IMR-90 (cell line): ENCODE results near the gene NCAM1. TPM values are rescaled to one million over a fixed set of nuclear protein-coding genes. Genes with fewer than 3 reads are reported as not detected.

Source experiments
- ATAC-seq: fragments of 200-7000 bp; cut with Tn5 transposase; 2 replicates; pipeline ENCODE4 v1.9.1; 2020; ENCODE audit warnings: low read depth, mild to moderate bottlenecking, moderate library complexity
- BruUV-seq: library from RNA; stranded (reverse); fragments of 400-500 nt; replicated peaks from 2 replicates; lab custom pipeline; 2021; lab: Mats Ljungman, UMichigan
- CTCF ChIA-PET: fragments of 300-600 bp; formaldehyde crosslinking; extraction: SDS; loops from one replicate; lab custom pipeline; 2021; ENCODE audit warnings: antibody characterized with exemption; lab: Yijun Ruan, JAX
- POLR2A ChIA-PET: fragments of 300-600 bp; sonication (Branson Sonifier 250); formaldehyde crosslinking; loops from one replicate; lab custom pipeline; 2022; ENCODE audit warnings: antibody characterized with exemption; ENCODE audit not compliant: unreplicated experiment; lab: Charles Lee
- DNase-seq: peaks from one replicate; pipeline ENCODE4 v3.0.0; 2013
- H2AFZ ChIP-seq: replicated peaks from 2 replicates; pipeline ENCODE3; 2013; ENCODE audit warnings: low read length, mild to moderate bottlenecking; ENCODE audit not compliant: poor library complexity
- H2AK5ac ChIP-seq: 2 replicates; pipeline ENCODE4 v1.6.1; 2013; ENCODE audit warnings: low read depth, low read length, inconsistent platforms
- H2AK9ac ChIP-seq: replicated peaks from 2 replicates; pipeline ENCODE3; 2013; ENCODE audit warnings: mild to moderate bottlenecking, low read depth, low read length, moderate library complexity; ENCODE audit not compliant: poor library complexity
- H2BK120ac ChIP-seq: 2 replicates; pipeline ENCODE4 v1.6.1; 2013; ENCODE audit warnings: low read depth, low read length, inconsistent platforms
- H2BK15ac ChIP-seq: 3 replicates; pipeline ENCODE4 v1.6.1; 2013; ENCODE audit warnings: low read depth, low read length, inconsistent platforms
- H2BK20ac ChIP-seq: 2 replicates; pipeline ENCODE4 v1.6.1; 2013; ENCODE audit warnings: low read depth, mild to moderate bottlenecking, inconsistent platforms, low read length, moderate library complexity
- H2BK5ac ChIP-seq: 2 replicates; pipeline ENCODE4 v1.6.1; 2013; ENCODE audit warnings: mild to moderate bottlenecking, low read depth, low read length, inconsistent platforms; ENCODE audit not compliant: poor library complexity, severe bottlenecking
- H3K14ac ChIP-seq: replicated peaks from 2 replicates; pipeline ENCODE4 v1.6.1; 2013; ENCODE audit warnings: low read depth, low read length, inconsistent platforms
- H3K18ac ChIP-seq: 2 replicates; pipeline ENCODE4 v1.6.1; 2013; ENCODE audit warnings: low read depth, low read length, control low read depth
- H3K23ac ChIP-seq: 2 replicates; pipeline ENCODE4 v1.6.1; 2013; ENCODE audit warnings: low read depth, low read length, inconsistent platforms
- H3K27ac ChIP-seq: 2 replicates; pipeline ENCODE4 v1.5.1; 2013; ENCODE audit warnings: mild to moderate bottlenecking, control low read depth, low read length; ENCODE audit not compliant: insufficient read depth
- H3K27me3 ChIP-seq: 2 replicates; pipeline ENCODE4 v1.6.1; 2013; ENCODE audit warnings: low read length; ENCODE audit not compliant: control insufficient read depth, insufficient read depth
- H3K36me3 ChIP-seq: 2 replicates; pipeline ENCODE4 v1.6.1; 2013; ENCODE audit warnings: low read length, mixed read lengths; ENCODE audit not compliant: control insufficient read depth, insufficient read depth
- H3K4ac ChIP-seq: 2 replicates; pipeline ENCODE4 v1.6.1; 2013; ENCODE audit warnings: low read depth, low read length, inconsistent platforms
- H3K4me1 ChIP-seq: 2 replicates; pipeline ENCODE4 v1.6.1; 2013; ENCODE audit warnings: low read length, mixed read lengths; ENCODE audit not compliant: control insufficient read depth, insufficient read depth
- H3K4me2 ChIP-seq: 2 replicates; pipeline ENCODE4 v1.6.1; 2013; ENCODE audit warnings: low read depth, mild to moderate bottlenecking, control low read depth, low read length, moderate library complexity
- H3K4me3 ChIP-seq: 2 replicates; pipeline ENCODE4 v1.5.1; 2013; ENCODE audit warnings: low read depth, mild to moderate bottlenecking, control low read depth, low read length, moderate library complexity; ENCODE audit not compliant: insufficient read depth
- H3K56ac ChIP-seq: 2 replicates; pipeline ENCODE4 v1.6.1; 2013; ENCODE audit warnings: low read length, inconsistent platforms; ENCODE audit not compliant: insufficient read depth; ENCODE audit errors: extremely low read depth
- H3K79me1 ChIP-seq, 2 experiments: 2 replicates each; pipeline ENCODE4 v1.6.1; 2013; ENCODE audit warnings: low read length in 2 of 2, inconsistent platforms in 1 of 2, low read depth in 1 of 2
- H3K9ac ChIP-seq: 2 replicates; pipeline ENCODE4 v1.6.1; 2013; ENCODE audit warnings: low read depth, low read length, control low read depth
- H3K9me1 ChIP-seq: 2 replicates; pipeline ENCODE4 v1.6.1; 2013; ENCODE audit warnings: low read length, inconsistent platforms; ENCODE audit not compliant: insufficient read depth
- H3K9me3 ChIP-seq: 2 replicates; pipeline ENCODE4 v1.6.1; 2013; ENCODE audit warnings: low read length; ENCODE audit not compliant: control insufficient read depth, insufficient read depth
- H4K20me1 ChIP-seq: 2 replicates; pipeline ENCODE4 v1.6.1; 2013; ENCODE audit warnings: low read length, inconsistent platforms; ENCODE audit not compliant: insufficient read depth
- H4K5ac ChIP-seq: 2 replicates; pipeline ENCODE4 v1.6.1; 2013; ENCODE audit warnings: mild to moderate bottlenecking, low read depth, low read length, control low read depth
- H4K8ac ChIP-seq, 2 experiments: 2 replicates each; pipeline ENCODE4 v1.6.1; 2013; ENCODE audit warnings: low read depth in 2 of 2, low read length in 2 of 2, control low read depth in 1 of 2, inconsistent platforms in 1 of 2
- H4K91ac ChIP-seq: 2 replicates; pipeline ENCODE4 v1.6.1; 2013; ENCODE audit warnings: low read depth, low read length, inconsistent platforms; ENCODE audit not compliant: insufficient read depth
- FOS ChIP-seq: fragments of 150-350 bp; IDR thresholded peaks from 2 replicates; pipeline ENCODE4 v1.6.1; 2016; ENCODE audit warnings: low read depth, low read length
- MXI1 ChIP-seq: IDR thresholded peaks from 2 replicates; pipeline ENCODE4 v1.6.1; 2012; ENCODE audit warnings: low read depth, mild to moderate bottlenecking, low read length, moderate library complexity, borderline replicate concordance
- NFE2L2 ChIP-seq: fragments of 150-350 bp; IDR thresholded peaks from 2 replicates; pipeline ENCODE4 v1.6.1; 2016; ENCODE audit warnings: low read depth, mild to moderate bottlenecking, low read length
- POLR2A ChIP-seq: IDR thresholded peaks from 2 replicates; pipeline ENCODE4 v1.6.1; 2012; ENCODE audit warnings: mild to moderate bottlenecking, low read depth, low read length
- RCOR1 ChIP-seq: IDR thresholded peaks from 2 replicates; pipeline ENCODE4 v1.6.1; 2012; ENCODE audit warnings: mild to moderate bottlenecking, low read length, improper control_type of control experiment; ENCODE audit not compliant: insufficient replicate concordance
- SMC3 ChIP-seq: fragments of 150-350 bp; IDR thresholded peaks from 2 replicates; pipeline ENCODE4 v1.6.1; 2016; ENCODE audit warnings: low read depth, mild to moderate bottlenecking, antibody characterized with exemption, low read length, moderate library complexity
- WGBS, 2 experiments: methylation state at CpG; one replicate each; pipeline versions ENCODE4 v1.1.5 to v1.1.7; 2013; ENCODE audit warnings: missing lambda C conversion rate in 2 of 2; ENCODE audit not compliant: insufficient read length in 1 of 2; ENCODE audit errors: extremely low coverage in 2 of 2; 5-methylcytosine and 5-hydroxymethylcytosine counted together
- dilution Hi-C: fragments of 300-500 bp; cut with HindIII; formaldehyde crosslinking; loops from one replicate; pipeline ENCODE4 v1.14.3; 2018; ENCODE audit warnings: low sequenced_read_pairs; ENCODE audit not compliant: unreplicated experiment
- in situ Hi-C: fragments of 300-500 bp; cut with MboI; formaldehyde crosslinking; loops from 3 replicates; pipeline ENCODE4 v1.14.3; 2019; ENCODE audit warnings: low sequenced_read_pairs, inconsistent platforms, mixed read lengths
- intact Hi-C: fragments of 100-400 bp; cut with micrococcal nuclease; formaldehyde crosslinking; loops from 2 replicates; pipeline ENCODE4 v1.10.0; 2022
- polyA plus RNA-seq, 3 experiments: library from polyadenylated mRNA; depleted of rRNA; stranded (reverse); fragments of >200 nt; gene quantifications; 2 replicates each; pipeline ENCODE4 v1.2.3, GENCODE V29; 2012; ENCODE audit warnings: low replicate concordance in 1 of 3
- total RNA-seq: library from RNA; depleted of rRNA; stranded (reverse); fragments of >200 nt; gene quantifications from 2 replicates; pipeline ENCODE4 v1.2.3, GENCODE V29; 2012
- TF ChIP-seq, protein P1 (sequence below): conservative IDR thresholded peaks from 2 replicates; pipeline ENCODE4 v1.5.1; 2012; ENCODE audit warnings: mild to moderate bottlenecking, low read depth, low read length, improper control_type of control experiment

The NCAM1 gene
- total and polyA plus RNA-seq, 2 of the 4 experiments (the other 2 are of a cell fraction): 0.09 to 0.18 TPM

DNA sequence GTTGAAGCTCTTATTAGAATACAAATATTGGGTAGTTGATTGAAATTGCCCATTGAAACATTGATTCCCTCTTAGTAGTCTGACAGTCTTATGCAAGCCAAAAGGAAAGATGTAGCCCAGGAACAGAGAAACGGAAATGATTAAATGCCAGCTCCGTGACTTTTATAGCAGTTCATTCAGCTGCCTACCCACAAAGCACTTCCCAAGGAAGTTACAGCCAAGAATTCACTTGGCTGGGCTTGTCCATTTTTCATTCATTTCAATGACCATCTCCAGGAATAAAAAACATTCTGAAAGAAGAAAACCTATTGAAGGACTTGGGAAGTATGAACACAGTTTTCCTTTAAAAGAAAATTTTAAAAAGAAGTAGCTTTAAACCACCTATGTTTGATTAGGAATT lies 62.0 kb downstream of the NCAM1 start:
- no peak overlapping the region for H3K4me3 ChIP-seq
- H3K23ac ChIP-seq: no peak overlapping the region
- H3K79me1 ChIP-seq: no peaks in the 10 kb centered on the region
- no peaks in the 10 kb centered on the region for H4K20me1 ChIP-seq
- dilution Hi-C loops (no loop called here), in situ Hi-C loops (no loop called here), intact Hi-C loops (no loop called here)
- POLR2A ChIA-PET: no interaction called here
- 0 out of 2 replicates have a peak, but pooled peaks cover 2% of the 10 kb centered on the region for H3K9me3 ChIP-seq
- no peak overlapping the region for H2BK120ac ChIP-seq
- DNase-seq (no peak), ATAC-seq (no peak)
- no peak overlapping the region for H2BK20ac ChIP-seq
- H4K5ac ChIP-seq: no peak overlapping the region
- H3K4ac ChIP-seq: no peak overlapping the region
- H3K18ac ChIP-seq: no peak overlapping the region
- no peak overlapping the region for H4K91ac ChIP-seq
- H2BK5ac ChIP-seq: no peak overlapping the region
- no peak overlapping the region for H3K56ac ChIP-seq
- CTCF ChIA-PET: no interaction called here
- no peaks in the 10 kb centered on the region for H3K9me1 ChIP-seq
- H4K8ac ChIP-seq: no peak overlapping the region
- no peaks in the 10 kb centered on the region for H3K36me3 ChIP-seq
- no peaks in the 10 kb centered on the region for H3K27me3 ChIP-seq
- no peaks in the 10 kb centered on the region for H3K4me1 ChIP-seq
- H2BK15ac ChIP-seq: no peak overlapping the region
- H3K9ac ChIP-seq: no peak overlapping the region
- H2AFZ ChIP-seq: no peak overlapping the region
- H3K27ac ChIP-seq: no peak overlapping the region
- no CpG with 5 or more reads among the region's 2 CpGs for WGBS, 2 experiments
- H2AK9ac ChIP-seq: no peak overlapping the region
- no peak overlapping the region for H3K4me2 ChIP-seq
- no TSS peak for BruUV-seq
- no peak overlapping the region for H3K14ac ChIP-seq
- TF ChIP-seq, protein P1, sequence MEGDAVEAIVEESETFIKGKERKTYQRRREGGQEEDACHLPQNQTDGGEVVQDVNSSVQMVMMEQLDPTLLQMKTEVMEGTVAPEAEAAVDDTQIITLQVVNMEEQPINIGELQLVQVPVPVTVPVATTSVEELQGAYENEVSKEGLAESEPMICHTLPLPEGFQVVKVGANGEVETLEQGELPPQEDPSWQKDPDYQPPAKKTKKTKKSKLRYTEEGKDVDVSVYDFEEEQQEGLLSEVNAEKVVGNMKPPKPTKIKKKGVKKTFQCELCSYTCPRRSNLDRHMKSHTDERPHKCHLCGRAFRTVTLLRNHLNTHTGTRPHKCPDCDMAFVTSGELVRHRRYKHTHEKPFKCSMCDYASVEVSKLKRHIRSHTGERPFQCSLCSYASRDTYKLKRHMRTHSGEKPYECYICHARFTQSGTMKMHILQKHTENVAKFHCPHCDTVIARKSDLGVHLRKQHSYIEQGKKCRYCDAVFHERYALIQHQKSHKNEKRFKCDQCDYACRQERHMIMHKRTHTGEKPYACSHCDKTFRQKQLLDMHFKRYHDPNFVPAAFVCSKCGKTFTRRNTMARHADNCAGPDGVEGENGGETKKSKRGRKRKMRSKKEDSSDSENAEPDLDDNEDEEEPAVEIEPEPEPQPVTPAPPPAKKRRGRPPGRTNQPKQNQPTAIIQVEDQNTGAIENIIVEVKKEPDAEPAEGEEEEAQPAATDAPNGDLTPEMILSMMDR: no peak
- TF ChIP-seq NFE2L2 (no peak), POLR2A (no peak), SMC3 (no peak), FOS (no peak), RCOR1 (no peak), MXI1 (no peak)
- no peak overlapping the region for H2AK5ac ChIP-seq
